Spleen (tissue), 11 donors: ENCODE data around the gene STARD4. TPM values are rescaled to one million over a fixed set of nuclear protein-coding genes. Genes with fewer than 3 reads are reported as not detected.

Source experiments
- DNase-seq: peaks from one replicate; pipeline ENCODE4 v3.0.0-alpha.2; 2020
- H3K27ac ChIP-seq, 8 donors: fragments of 200-600 bp; sonication (generic) in 7 of 8; 1 replicate in 4 of 8; 2 replicates in 4 of 8; pipeline versions ENCODE4 v1.5.0 to v1.8.0; 2016 to 2021; ENCODE audit warnings: inconsistent platforms in 4 of 8, mild to moderate bottlenecking in 4 of 8, moderate library complexity in 1 of 8
- H3K27me3 ChIP-seq, 7 donors: fragments of 200-600 bp; sonication (generic) in 6 of 7; replicated peaks in 1 of 7; 1 replicate in 4 of 7; 2 replicates in 3 of 7; pipeline versions ENCODE4 v1.5.0 to v1.8.0; 2016 to 2021; ENCODE audit warnings: inconsistent platforms in 3 of 7, mild to moderate bottlenecking in 1 of 7
- H3K36me3 ChIP-seq, 6 donors: fragments of 200-600 bp; sonication (generic) in 5 of 6; 1 replicate in 4 of 6; 2 replicates in 2 of 6; pipeline versions ENCODE4 v1.5.0 to v1.8.0; 2016 to 2021; ENCODE audit warnings: inconsistent platforms in 2 of 6
- H3K4me1 ChIP-seq, 6 donors: fragments of 200-600 bp; sonication (generic) in 5 of 6; 1 replicate in 3 of 6; 2 replicates in 3 of 6; pipeline versions ENCODE4 v1.5.0 to v1.8.0; 2016 to 2021; ENCODE audit warnings: inconsistent platforms in 3 of 6
- H3K4me3 ChIP-seq, 8 donors: fragments of 200-600 bp; sonication (generic) in 7 of 8; 1 replicate in 4 of 8; 2 replicates in 4 of 8; pipeline versions ENCODE4 v1.5.0 to v1.8.0; 2016 to 2021; ENCODE audit warnings: inconsistent platforms in 4 of 8, mild to moderate bottlenecking in 4 of 8, moderate library complexity in 2 of 8
- H3K9me3 ChIP-seq, 8 donors: fragments of 200-600 bp; sonication (generic) in 7 of 8; 1 replicate in 4 of 8; 2 replicates in 4 of 8; pipeline versions ENCODE4 v1.5.0 to v1.8.0; 2016 to 2021; ENCODE audit warnings: inconsistent platforms in 4 of 8
- CTCF ChIP-seq, 11 experiments: fragments of 200-600 bp in 7 of 11; fragments of 450-650 bp in 4 of 11; sonication (generic) in 4 of 11; IDR thresholded peaks in 8 of 11; conservative IDR thresholded peaks in 3 of 11; 1 replicate in 7 of 11; 2 replicates in 4 of 11; pipeline versions ENCODE4 v1.4.0 to v1.8.0; 2016 to 2021; ENCODE audit warnings: antibody characterized with exemption in 11 of 11, inconsistent platforms in 4 of 11, mild to moderate bottlenecking in 1 of 11
- POLR2A ChIP-seq, 3 donors: fragments of 450-650 bp; IDR thresholded peaks; one replicate each; pipeline ENCODE4 v1.5.1; 2017; ENCODE audit warnings: antibody characterized with exemption in 3 of 3, mild to moderate bottlenecking in 1 of 3
- POLR2AphosphoS5 ChIP-seq, 3 donors: sonication (generic); formaldehyde crosslinking; IDR thresholded peaks; one replicate each; pipeline ENCODE4 v1.5.1; 2017; ENCODE audit warnings: antibody characterized with exemption in 3 of 3
- WGBS, 5 donors: extraction: QIAGEN DNeasy Blood & Tissue Kit in 3 of 5; methylation state at CpG; one replicate each; pipeline versions ENCODE4 v1.1.5 to v1.1.7; 2013 to 2018; 5-methylcytosine and 5-hydroxymethylcytosine counted together
- intact Hi-C: fragments of 100-400 bp; cut with DNase I; formaldehyde crosslinking; loops from one replicate; pipeline ENCODE4 v1.15.0; 2023; ENCODE audit warnings: low total_unique reads
- polyA plus RNA-seq, 3 donors: library from polyadenylated mRNA; stranded (reverse); fragments of 200-250 nt; gene quantifications; one replicate each; pipeline ENCODE4 v1.2.1, GENCODE V29; 2013
- total RNA-seq, 7 donors: library from RNA; depleted of rRNA in 3 of 7; stranded (reverse); fragments of >200 nt in 3 of 7; fragmentation: NEBNext Ultra II Directional in 4 of 7; extraction: Animal tissue kit (Norgen Biotek cat#: 25700) in 4 of 7; gene quantifications; one replicate each; pipeline versions ENCODE4 v1.1.0 to v1.2.1, GENCODE V29; 2016 to 2021
- donor health status: healthy with polysubstance abuse.
- donor health status: DM: no; HTN: no; CAD: no; lungs with moderate emphysema.
- donor health status: DM: no; HTN: no; CAD: no.
- donor health status: Bipolar disorder and iron deficiency.
- donor health status: healthy.
- donor health status: DM: no; HTN: no; CAD: no.
- donor health status: DM: yes; HTN: yes; CAD: no.

Gene STARD4
- total and polyA plus RNA-seq, 10 donors, result 5.7 to 36.7 (median 24.6) TPM

GRCh38 chr5:111550282-111551020 is 38.1 kb upstream of the STARD4 start:
- DNase-seq, result no peak
- TF ChIP-seq CTCF (IDR thresholded peaks at IDR 0.05 in 8 of 11, conservative IDR thresholded peaks at IDR 0.05 in 3 of 11) (peak in 9 of 11 experiments; percentile 22 to 73 (median 70)), POLR2A (IDR thresholded peaks at IDR 0.05) (no peak), POLR2AphosphoS5 (IDR thresholded peaks at IDR 0.05) (no peak)
- 29 to 35% (median 31%) methylated on average over 8 of the region's 8 CpGs for WGBS, 5 donors
- no peaks in the 10 kb centered on the region for H3K9me3 ChIP-seq
- H3K27me3 ChIP-seq, result no peaks in the 10 kb centered on the region
- H3K27ac ChIP-seq, result peak overlapping the region in 6 of 8 donors; percentile 16 to 55 (median 38)
- H3K36me3 ChIP-seq, result no peaks in the 10 kb centered on the region
- H3K4me3 ChIP-seq, result no peak overlapping the region
- peaks cover 0 to 22% (median 16%) of the 10 kb centered on the region in 6 donors for H3K4me1 ChIP-seq
- intact Hi-C loops, result no loop called here

GRCh38 chr5:111548992-111549649 is 36.8 kb upstream of the STARD4 start:
- Histone ChIP-seq H3K36me3 (no peaks in the 10 kb centered on the region), H3K4me3 (no peak overlapping the region), H3K4me1 (peaks cover 0 to 22% (median 16%) of the 10 kb centered on the region in 6 donors), H3K27me3 (no peaks in the 10 kb centered on the region), H3K27ac (no peak overlapping the region), H3K9me3 (no peaks in the 10 kb centered on the region)
- DNase-seq, result no peak
- intact Hi-C loops, result no loop called here
- WGBS, 5 donors, result 72 to 90% (median 86%) methylated on average over 6 of the region's 6 CpGs
- TF ChIP-seq CTCF (IDR thresholded peaks at IDR 0.05 in 8 of 11, conservative IDR thresholded peaks at IDR 0.05 in 3 of 11), result no peak
- no peak for TF ChIP-seq POLR2A (IDR thresholded peaks at IDR 0.05)
- no peak for TF ChIP-seq POLR2AphosphoS5 (IDR thresholded peaks at IDR 0.05)

GRCh38 chr5:111548348-111548950 is 36.1 kb upstream of the STARD4 start:
- no peaks in the 10 kb centered on the region for H3K36me3 ChIP-seq
- H3K4me3 ChIP-seq, result no peak overlapping the region
- WGBS, 5 donors, result 80 to 90% (median 87%) methylated on average over 6 of the region's 6 CpGs
- H3K4me1 ChIP-seq, result peaks cover 0 to 22% (median 16%) of the 10 kb centered on the region in 6 donors
- intact Hi-C loops, result no loop called here
- no peak for TF ChIP-seq POLR2A (IDR thresholded peaks at IDR 0.05)
- no peak for TF ChIP-seq POLR2AphosphoS5 (IDR thresholded peaks at IDR 0.05)
- no peak for TF ChIP-seq CTCF (IDR thresholded peaks at IDR 0.05 in 8 of 11, conservative IDR thresholded peaks at IDR 0.05 in 3 of 11)
- H3K9me3 ChIP-seq, result no peaks in the 10 kb centered on the region
- DNase-seq, result no peak
- H3K27ac ChIP-seq, result no peak overlapping the region
- no peaks in the 10 kb centered on the region for H3K27me3 ChIP-seq

GRCh38 chr5:111545031-111545430 is 32.7 kb upstream of the STARD4 start:
- no peak for TF ChIP-seq POLR2AphosphoS5 (IDR thresholded peaks at IDR 0.05)
- DNase-seq, result no peak
- H3K4me1 ChIP-seq, result no peaks in the 10 kb centered on the region
- no peaks in the 10 kb centered on the region for H3K36me3 ChIP-seq
- H3K27me3 ChIP-seq, result no peaks in the 10 kb centered on the region
- no peaks in the 10 kb centered on the region for H3K9me3 ChIP-seq
- no peak overlapping the region for H3K4me3 ChIP-seq
- intact Hi-C loops, result no loop called here
- 63 to 77% (median 72%) methylated on average over 1 of the region's 1 CpG for WGBS, 5 donors
- H3K27ac ChIP-seq, result no peak overlapping the region
